GM23248 (cell line): ENCODE data around the gene BLMH.

Source experiments
- EZH2 ChIP-seq: fragments of 200-600 bp; sonication (generic); IDR thresholded peaks from 2 replicates; pipeline ENCODE4 v1.6.1; 2018; ENCODE audit warnings: antibody characterized with exemption, mild to moderate bottlenecking; ENCODE audit not compliant: insufficient read depth, poor library complexity, severe bottlenecking
- EZH2phosphoT487 ChIP-seq: fragments of 200-600 bp; sonication (generic); IDR thresholded peaks from 2 replicates; pipeline ENCODE4 v1.6.1; 2018; ENCODE audit warnings: antibody characterized with exemption, moderate library complexity, mild to moderate bottlenecking, low read depth; ENCODE audit not compliant: insufficient read depth

DNA sequence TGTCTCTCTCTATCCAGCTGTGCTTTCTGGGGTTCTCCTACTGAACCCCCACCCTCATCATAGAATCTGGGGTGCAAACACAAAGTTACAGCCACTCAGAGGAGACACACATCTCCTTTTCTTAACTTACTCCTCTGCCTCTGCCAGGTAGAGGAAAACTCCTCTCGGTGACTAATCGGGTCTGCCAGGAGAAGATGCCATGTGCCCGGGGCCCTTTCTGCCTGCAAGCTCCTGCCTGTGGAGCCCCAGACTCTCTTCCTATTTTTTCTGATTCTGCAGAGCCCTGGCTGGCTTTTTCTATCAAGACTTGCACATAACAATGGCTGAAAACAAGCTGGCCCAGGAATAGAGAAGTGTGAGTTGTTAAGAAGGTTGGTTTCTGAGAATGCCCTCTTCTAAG, 66.6 kb downstream of the BLMH start:
- TF ChIP-seq EZH2phosphoT487 (no peak), EZH2 (no peak)
